Measurements from ENCODE around the gene AADAT.
"Not testable (repeated sequence)": the region's sequence is repeated elsewhere in the genome, so short reads cannot be mapped to it uniquely, and the experiment has no call there.

AADAT gene

DNA sequence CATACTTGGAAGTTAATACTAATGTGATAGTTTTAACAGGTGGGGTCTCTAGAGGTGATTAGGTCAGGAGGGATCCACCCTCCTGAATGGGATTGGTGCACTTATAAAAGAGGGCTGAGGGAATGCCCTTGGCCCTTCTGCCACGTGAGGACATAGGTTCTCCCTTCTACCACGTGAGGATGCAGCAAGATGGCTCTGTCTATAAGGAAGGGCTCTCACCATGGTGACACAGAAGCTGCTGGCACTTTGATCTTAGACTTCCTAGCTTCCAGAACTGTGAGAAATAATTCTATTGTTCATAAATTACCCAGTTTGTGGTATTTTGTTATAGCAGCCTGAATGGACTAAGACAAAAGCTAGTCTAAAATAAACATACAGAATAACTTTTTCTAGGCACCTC is 1.0 kb downstream of the AADAT start:
- no peak for DNase-seq

- peak; percentile 31 for DNase-seq
Measured at GRCh38 chr4:170087163-170087700, 2.5 kb downstream of the AADAT start.

DNA sequence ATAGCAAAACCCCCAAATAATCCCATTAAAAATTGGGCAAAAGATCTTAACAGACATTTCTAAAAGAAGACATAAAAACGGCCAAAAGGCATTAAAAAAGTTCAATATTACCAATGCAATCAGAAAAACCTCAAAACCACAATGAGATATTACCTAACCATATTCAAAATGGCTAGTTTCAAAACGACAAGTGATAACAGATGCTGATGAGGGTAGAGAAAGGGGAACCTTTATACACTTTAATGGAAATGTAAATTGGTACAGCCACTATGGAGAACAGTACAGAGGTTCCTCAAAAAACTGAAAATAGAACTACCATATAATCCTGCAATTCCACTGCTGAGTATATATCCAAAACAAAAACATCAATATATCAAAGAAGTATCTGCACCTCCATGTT is 6.2 kb downstream of the AADAT start:
- no peak for DNase-seq

DNA sequence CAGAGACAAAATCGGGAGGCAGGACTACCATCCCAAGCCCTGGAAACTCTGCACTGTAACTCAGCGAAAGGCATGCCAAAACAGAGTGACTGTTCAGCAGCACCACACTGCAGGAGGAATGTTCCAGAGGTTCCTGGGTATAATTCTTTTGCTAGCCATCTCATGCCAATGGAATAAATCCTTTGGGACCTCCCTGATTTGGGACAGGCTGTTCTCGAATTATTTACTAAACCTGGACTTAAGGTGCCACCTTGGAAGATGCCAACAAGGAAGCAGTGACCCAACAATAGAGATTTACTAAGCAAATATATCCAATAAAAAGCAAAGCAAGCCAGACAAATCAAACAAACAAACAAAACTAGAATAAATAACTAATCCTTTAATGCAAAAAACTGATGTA is 9.3 kb downstream of the AADAT start:
- no peak for DNase-seq

GRCh38 chr4:170079981-170080380 is 9.8 kb downstream of the AADAT start:
- no peak for DNase-seq

DNA sequence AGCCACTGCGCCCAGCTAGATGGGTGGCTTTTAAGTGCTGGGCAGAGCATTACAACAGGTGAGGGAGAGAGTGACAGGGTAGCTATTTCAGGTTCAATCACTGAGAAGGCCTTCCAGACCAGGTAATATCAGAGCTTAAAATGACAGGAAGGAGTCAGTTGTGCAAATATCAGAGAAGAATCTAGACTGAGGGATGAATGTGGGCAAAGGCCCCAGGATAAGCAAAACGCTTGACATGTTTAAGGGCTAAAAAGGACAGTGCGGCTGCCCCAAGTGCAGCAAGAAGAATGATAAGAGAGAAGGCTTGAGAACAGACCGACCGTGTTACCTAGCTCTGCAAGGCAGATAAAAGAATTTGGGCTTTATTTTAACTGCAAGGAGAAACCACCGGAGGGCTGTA is 18.6 kb downstream of the AADAT start:
- DNase-seq = no peak

- no peak for DNase-seq
Measured at GRCh38 chr4:170068438-170069128, 21.2 kb downstream of the AADAT start.

DNA sequence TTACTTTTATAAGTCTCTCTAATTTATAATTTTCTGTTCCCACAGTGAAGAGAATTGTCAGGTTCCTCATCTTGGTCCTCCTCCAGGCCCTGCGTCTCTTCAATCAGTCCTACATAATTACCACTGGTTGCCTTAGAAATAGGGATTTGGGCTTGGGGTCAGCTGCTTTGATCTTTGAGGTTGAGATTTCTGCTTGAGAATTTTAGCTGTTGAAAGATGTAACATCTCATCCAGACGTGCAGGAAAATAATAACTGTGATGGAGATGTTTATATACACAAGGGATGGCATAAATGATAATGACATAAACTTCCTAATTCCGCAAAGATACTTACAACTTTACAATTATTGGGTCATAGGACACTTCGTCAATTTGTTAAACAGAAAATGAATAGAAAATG is 30.3 kb downstream of the AADAT start:
- no peak for DNase-seq

DNA sequence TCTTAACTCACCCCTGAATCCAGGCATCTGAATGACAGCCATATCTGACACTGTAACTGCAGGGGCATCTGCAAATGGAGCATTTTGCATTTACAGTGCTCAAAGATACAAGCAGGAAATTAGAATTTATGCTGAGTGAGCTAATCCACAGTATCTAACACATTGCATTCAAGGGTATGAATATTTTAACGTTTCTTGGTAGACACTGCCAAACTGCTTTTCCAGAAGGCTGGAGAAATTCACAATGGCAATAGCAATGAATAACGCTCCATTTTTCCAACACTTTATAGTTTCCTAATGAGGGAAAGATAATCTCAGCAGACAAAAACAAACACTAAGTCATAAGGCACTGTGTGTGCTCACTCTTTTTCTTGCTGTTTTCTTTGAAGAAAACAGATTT is 30.9 kb downstream of the AADAT start:
- no peak for DNase-seq

DNA sequence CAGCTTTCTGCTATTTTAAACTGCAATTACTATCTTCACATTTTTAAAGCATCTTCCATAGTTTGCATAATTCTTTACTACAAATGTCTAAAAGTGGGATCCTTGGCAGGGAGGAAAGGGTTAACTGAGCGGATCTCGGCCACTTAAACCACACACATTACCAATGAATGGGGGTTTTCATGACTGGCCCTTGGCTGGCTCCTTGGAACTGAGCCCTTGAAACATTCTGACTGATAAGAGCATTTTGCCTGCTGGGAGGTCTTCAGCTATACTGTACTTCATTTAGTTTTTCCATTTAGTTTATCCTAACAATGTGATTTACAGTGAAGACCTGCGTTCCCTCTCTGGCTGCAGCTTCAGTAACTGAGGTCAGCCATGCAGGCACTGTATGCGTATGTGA is 31.9 kb downstream of the AADAT start:
- DNase-seq = no peak

- no peak for DNase-seq
Measured at GRCh38 chr4:170052919-170053318, 36.8 kb downstream of the AADAT start.

GRCh38 chr4:170051402-170051801 is 38.4 kb downstream of the AADAT start:
- no peak for DNase-seq

DNA sequence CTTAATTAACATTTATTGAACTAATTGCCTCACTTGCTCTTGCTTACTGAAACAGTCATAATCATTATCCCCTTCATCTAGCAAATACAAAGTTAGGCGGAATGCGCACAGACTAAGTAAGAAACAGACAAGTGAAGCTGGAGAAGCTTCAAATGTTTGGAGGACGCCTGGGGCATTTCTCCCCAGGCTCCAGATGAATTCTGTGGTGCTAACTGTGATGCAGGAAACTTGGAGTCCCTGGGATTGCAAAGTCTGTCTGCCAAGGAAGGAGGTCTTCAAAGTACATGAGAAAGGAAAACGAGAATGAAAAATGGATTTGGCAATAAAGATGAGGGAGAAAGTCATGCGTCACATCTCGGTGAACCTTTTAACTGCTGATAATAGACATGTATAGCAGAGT is 40.0 kb downstream of the AADAT start:
- DNase-seq = no peak

- no peak for DNase-seq
Measured at GRCh38 chr4:170047771-170048354, 41.9 kb downstream of the AADAT start.

DNA sequence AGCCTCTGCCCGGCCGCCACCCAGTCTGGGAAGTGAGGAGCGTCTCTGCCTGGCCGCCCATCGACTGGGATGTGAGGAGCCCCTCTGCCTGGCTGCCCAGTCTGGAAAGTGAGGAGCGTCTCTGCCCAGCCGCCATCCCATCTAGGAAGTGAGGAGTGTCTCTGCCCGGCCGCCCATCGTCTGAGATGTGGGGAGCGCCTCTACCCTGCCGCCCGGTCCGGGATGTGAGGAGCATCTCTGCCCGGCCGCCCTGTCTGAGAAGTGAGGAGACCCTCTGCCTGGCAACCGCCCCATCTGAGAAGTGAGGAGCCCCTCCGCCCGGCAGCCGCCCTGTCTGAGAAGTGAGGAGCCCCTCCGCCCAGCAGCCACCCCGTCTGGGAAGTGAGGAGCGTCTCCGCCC is 43.6 kb downstream of the AADAT start:
- not testable (repeated sequence) for DNase-seq

DNA sequence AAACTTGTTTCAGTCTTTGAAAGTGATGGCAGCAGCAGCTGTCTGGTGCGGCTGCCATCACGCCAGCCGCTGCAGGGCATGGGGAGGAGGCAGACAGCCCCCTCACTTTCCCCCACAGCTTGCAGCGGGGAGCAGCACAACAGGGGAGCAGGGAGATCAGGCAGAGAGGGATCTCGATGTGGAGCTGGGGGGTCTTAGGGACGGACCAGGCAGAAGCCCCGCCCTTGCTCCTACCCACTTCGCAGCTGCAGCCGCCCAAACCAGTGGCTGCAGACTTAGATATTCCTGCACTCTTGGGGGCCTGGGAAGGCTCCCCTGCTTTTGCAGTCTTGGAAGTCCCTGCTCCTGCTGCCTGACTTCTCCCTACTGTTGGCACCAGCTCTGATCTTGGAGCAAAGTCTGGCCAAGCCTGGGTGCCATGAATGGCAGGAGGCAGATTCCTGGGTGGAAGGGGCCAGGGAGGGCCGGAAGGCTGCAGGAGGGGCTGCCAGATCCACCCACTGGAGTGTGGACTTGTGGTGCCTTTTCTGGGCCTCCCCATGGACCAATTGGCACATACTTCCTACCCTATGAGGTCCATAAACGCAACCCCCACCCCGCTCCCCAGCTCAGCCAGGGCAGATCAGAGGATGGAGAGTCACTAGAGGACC is 49.6 kb downstream of the AADAT start:
- no peak for DNase-seq

DNA sequence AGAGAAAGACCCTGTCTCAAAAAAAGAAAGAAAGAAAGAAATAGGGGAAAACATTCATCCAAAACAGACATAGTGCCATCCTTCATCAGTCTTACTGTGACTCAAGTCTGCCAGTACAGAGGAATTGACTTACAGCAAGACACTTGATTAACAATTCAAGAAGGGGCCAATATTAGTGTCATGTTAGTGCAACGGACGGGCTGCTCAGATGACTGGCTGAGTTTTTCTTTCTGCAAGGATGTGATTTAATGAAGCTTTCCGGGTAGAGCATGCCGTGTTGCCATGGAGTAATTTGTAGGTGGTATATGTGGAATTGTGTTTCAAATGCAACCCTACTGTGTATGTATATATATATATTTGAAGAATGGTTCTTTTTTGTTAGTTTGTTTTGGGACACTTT is 51.0 kb downstream of the AADAT start:
- no peak for DNase-seq

- no peak for DNase-seq
Measured at GRCh38 chr4:170038232-170038631, 51.5 kb downstream of the AADAT start.

DNA sequence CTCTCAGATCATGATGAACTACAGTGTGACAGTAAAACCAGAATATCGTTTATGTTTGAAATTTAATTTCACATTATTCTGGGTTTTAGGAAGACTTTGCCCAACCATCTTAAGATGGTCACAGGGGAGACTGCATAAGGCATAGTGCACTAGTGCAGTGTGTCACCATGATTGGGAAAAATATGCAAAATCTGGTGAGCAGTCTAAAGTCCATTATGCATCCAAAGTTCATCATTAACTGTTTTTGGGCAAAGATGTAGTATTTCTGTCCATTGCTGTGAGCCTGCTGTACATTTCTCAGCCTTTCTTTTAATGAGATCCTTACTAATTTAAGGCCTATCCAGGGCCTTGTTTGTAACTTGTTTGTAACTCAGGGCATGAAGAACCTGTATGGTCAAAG is 52.3 kb downstream of the AADAT start:
- DNase-seq = no peak

- no peak for DNase-seq
Measured at GRCh38 chr4:170035845-170036244, 53.9 kb downstream of the AADAT start.

GRCh38 chr4:170035231-170035630 is 54.5 kb downstream of the AADAT start:
- DNase-seq = no peak

DNA sequence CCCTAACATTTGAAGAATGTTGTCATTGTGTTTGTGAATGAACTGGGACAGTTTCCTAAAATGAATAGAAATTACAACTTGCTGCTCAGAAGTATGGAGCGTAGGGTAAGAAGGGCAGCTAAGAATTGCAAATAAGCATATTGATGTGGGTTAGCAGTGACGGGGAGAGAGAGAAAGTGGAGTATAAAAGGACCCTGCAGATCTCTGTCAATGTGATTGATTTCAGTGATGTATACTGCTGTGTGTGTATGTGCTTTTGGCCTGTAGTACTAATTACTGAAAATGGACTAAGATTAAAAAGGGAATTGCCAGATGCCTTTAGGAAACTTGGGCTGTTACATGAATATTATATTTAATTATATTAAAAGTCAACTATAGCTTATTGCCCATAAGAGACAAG is 55.8 kb downstream of the AADAT start:
- no peak for DNase-seq

GRCh38 chr4:170030121-170030520 is 59.6 kb downstream of the AADAT start:
- no peak for DNase-seq

DNA sequence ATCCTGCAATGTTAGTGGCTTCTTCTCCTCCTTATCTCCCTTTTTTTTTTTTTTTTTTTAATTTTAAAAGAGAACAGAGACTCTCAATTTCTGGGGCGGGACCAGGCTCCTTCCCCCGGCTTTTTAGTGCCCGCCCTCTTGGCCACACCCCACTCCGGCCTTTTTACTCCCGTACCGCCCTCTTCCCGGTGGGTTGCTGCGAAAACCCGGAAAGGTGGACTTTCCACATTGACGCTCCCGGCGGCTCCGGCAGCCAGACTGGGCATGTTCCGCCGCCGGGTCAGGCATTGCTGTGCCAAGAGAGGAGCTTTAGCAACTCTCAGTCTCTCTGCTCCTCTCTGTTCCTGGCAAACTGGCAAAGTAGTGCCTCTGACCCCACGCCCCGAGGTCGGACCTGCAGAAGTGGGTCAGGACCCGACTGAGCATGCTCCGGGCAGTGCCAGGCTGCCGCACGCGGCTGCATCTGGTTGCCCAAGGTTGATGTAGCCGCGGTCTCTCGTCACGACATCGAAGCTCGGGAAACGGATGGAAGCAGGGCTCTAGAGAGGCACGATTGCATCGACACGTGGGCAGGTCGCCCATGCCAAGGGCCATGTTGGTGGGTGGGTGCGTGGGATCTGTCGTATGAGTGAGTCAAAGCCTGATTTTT is 62.5 kb downstream of the AADAT start:
- peak; percentile 80 for DNase-seq
